Right renal pelvis (tissue), 4 donors: Measurements from ENCODE around the gene ASF1B. TPM values are rescaled to one million over a fixed set of nuclear protein-coding genes. Genes with fewer than 3 reads are reported as not detected.

Experiments used
- polyA plus RNA-seq, 4 donors: library from polyadenylated mRNA; unstranded; fragments of 120-200 nt; gene quantifications; one replicate each; pipeline ENCODE4 v1.2.1, GENCODE V29; 2013; ENCODE audit not compliant: insufficient read length in 4 of 4

ASF1B gene
- polyA plus RNA-seq, 4 donors = 17.5 to 22.7 (median 20.4) TPM

Other genes starting within 250 kb of the ASF1B start
- gene BRME1, start 230.5 kb downstream of the ASF1B start, polyA plus RNA-seq = 1 to 10 TPM; 4.8 to 6.6 (median 5.0) TPM
- gene CC2D1A, start 230.4 kb downstream of the ASF1B start, polyA plus RNA-seq = 10 to 100 TPM; 23.9 to 30.4 (median 27.6) TPM
- gene PODNL1, start 198.2 kb downstream of the ASF1B start, polyA plus RNA-seq = 1 to 10 TPM in 2 of 4 donors, under 1 TPM in 2; 0.84 to 1.6 (median 1.1) TPM
- gene DCAF15, start 184.1 kb downstream of the ASF1B start, polyA plus RNA-seq = 10 to 100 TPM; 33.3 to 41.3 (median 36.2) TPM
- gene RFX1, start 130.3 kb downstream of the ASF1B start, polyA plus RNA-seq = 10 to 100 TPM in 3 of 4 donors, 1 to 10 TPM in 1; 9.5 to 15.8 (median 11.6) TPM
- gene RLN3, start 108.4 kb downstream of the ASF1B start, polyA plus RNA-seq = not detected
- 1 to 10 TPM; 6.5 to 8.2 (median 7.3) TPM for gene IL27RA, start 104.8 kb downstream of the ASF1B start, polyA plus RNA-seq
- gene PALM3, start 74.5 kb downstream of the ASF1B start, polyA plus RNA-seq = 10 to 100 TPM; 19.0 to 27.1 (median 21.5) TPM
- 1 to 10 TPM; 6.7 to 9.2 (median 7.6) TPM for gene MISP3, start 63.8 kb downstream of the ASF1B start, polyA plus RNA-seq
- under 1 TPM in 1 of 4 donors, not detected in 3; 0.10 TPM for gene C19orf67, start 50.8 kb downstream of the ASF1B start, polyA plus RNA-seq
- gene SAMD1, start 45.8 kb downstream of the ASF1B start, polyA plus RNA-seq = 10 to 100 TPM; 38.8 to 59.8 (median 42.3) TPM
- 100 to 1,000 TPM in 2 of 4 donors, 10 to 100 TPM in 2; 89.9 to 107 (median 98.6) TPM for gene PRKACA, start 18.8 kb downstream of the ASF1B start, polyA plus RNA-seq
- 10 to 100 TPM; 34.3 to 45.4 (median 38.1) TPM for gene ADGRL1, start 69.6 kb upstream of the ASF1B start, polyA plus RNA-seq
- gene ADGRE5, start 244.9 kb upstream of the ASF1B start, polyA plus RNA-seq = 10 to 100 TPM; 18.8 to 25.1 (median 21.5) TPM